ENCODE measurements around the gene CD4. TPM values are rescaled to one million over a fixed set of nuclear protein-coding genes. Genes with fewer than 3 reads are reported as not detected.
"Not testable (repeated sequence)": the region's sequence is repeated elsewhere in the genome, so short reads cannot be mapped to it uniquely, and the experiment has no call there.

The CD4 gene
- total and polyA plus RNA-seq, 8 donors = 2.0 to 25.9 (median 7.3) TPM; not detected in 2

DNA sequence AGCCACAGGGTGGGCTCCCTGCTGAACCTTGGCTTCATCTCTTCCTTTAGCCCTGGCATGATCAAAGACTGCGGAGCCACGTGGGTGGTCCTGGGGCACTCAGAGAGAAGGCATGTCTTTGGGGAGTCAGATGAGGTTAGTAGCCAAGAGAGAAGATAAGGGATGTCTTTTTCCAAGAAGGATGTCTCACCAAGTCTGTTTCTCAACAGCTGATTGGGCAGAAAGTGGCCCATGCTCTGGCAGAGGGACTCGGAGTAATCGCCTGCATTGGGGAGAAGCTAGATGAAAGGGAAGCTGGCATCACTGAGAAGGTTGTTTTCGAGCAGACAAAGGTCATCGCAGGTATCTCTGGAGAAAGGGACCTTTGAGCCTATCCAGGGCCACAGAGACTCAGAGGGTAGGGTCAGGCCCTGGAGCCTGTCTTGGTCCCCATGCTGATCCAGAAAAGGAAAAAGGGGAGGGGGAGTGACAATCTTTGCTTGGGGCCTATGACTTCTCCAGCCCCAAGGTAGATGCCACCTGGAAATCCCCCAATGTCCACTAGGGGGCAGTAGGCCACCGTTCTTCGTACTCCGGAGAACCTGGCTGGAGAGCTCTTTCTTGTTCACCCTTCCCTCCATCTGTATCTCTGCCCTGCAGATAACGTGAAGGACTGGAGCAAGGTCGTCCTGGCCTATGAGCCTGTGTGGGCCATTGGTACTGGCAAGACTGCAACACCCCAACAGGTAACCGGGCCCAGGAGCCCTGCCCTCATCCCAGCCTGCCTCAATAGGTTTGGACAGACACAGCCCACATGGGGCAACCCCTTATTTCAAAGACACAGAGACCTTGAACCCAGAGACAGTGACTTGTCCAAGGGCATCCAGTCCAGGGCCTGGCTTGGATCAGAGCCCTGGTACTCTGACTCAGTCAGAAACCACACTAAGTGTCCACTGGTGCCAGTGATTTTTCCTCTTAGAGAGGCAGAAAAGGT lies 80.0 kb downstream of the CD4 start:
- H3K27ac ChIP-seq = peak overlapping the region in 4 of 5 donors; percentile 36 to 98 (median 98)
- peak; percentile 91 to 94 for DNase-seq
- intact Hi-C loops (cut with DNase I; ENCODE audit: low total_unique reads) = no loop called here
- H3K9me3 ChIP-seq = no peaks in the 10 kb centered on the region
- H3K27me3 ChIP-seq = no peaks in the 10 kb centered on the region
- H3K4me3 ChIP-seq = peak overlapping the region in 3 of 4 donors; percentile 81 to 99 (median 98)
- H3K36me3 ChIP-seq = peaks cover 27 to 45% (median 43%) of the 10 kb centered on the region in 4 donors
- H3K4me1 ChIP-seq = peaks cover 37 to 71% (median 66%) of the 10 kb centered on the region in 4 donors
- WGBS, 5 donors = 18 to 33% (median 25%) methylated on average over 10 to 12 of the region's 12 CpGs
- TF ChIP-seq POLR2A (IDR thresholded peaks at IDR 0.05) (no peak), POLR2AphosphoS5 (IDR thresholded peaks at IDR 0.05) (peak in 2 of 3 donors; percentile 4 to 79), EP300 (IDR thresholded peaks at IDR 0.05) (no peak)
- TF ChIP-seq, protein P1, sequence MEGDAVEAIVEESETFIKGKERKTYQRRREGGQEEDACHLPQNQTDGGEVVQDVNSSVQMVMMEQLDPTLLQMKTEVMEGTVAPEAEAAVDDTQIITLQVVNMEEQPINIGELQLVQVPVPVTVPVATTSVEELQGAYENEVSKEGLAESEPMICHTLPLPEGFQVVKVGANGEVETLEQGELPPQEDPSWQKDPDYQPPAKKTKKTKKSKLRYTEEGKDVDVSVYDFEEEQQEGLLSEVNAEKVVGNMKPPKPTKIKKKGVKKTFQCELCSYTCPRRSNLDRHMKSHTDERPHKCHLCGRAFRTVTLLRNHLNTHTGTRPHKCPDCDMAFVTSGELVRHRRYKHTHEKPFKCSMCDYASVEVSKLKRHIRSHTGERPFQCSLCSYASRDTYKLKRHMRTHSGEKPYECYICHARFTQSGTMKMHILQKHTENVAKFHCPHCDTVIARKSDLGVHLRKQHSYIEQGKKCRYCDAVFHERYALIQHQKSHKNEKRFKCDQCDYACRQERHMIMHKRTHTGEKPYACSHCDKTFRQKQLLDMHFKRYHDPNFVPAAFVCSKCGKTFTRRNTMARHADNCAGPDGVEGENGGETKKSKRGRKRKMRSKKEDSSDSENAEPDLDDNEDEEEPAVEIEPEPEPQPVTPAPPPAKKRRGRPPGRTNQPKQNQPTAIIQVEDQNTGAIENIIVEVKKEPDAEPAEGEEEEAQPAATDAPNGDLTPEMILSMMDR (IDR thresholded peaks at IDR 0.05) = peak in 5 of 7 experiments; percentile 85 to 96 (median 90)

DNA sequence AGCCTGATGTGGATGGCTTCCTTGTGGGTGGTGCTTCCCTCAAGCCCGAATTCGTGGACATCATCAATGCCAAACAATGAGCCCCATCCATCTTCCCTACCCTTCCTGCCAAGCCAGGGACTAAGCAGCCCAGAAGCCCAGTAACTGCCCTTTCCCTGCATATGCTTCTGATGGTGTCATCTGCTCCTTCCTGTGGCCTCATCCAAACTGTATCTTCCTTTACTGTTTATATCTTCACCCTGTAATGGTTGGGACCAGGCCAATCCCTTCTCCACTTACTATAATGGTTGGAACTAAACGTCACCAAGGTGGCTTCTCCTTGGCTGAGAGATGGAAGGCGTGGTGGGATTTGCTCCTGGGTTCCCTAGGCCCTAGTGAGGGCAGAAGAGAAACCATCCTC lies 81.0 kb downstream of the CD4 start:
- Histone ChIP-seq H3K4me3 (peak overlapping the region in 1 of 4 donors; percentile 99), H3K36me3 (peaks cover 17 to 35% (median 33%) of the 10 kb centered on the region in 4 donors), H3K27ac (peak overlapping the region in 2 of 5 donors; percentile 98), H3K4me1 (peaks cover 37 to 74% (median 73%) of the 10 kb centered on the region in 4 donors)
- DNase-seq; H3K27me3 ChIP-seq; H3K9me3 ChIP-seq; intact Hi-C loops (cut with DNase I; ENCODE audit: low total_unique reads): not testable (repeated sequence)
- 51 to 66% (median 58%) methylated on average over 4 of the region's 4 CpGs for WGBS, 5 donors

Other genes starting within 250 kb of the CD4 start
- 10 to 100 TPM in 1 of 5 donors, 1 to 10 TPM in 4; 1.4 to 14.0 (median 3.2) TPM for gene IFFO1, start 233.5 kb upstream of the CD4 start, total RNA-seq
- 1 to 10 TPM; 2.7 to 9.1 (median 3.4) TPM for gene IFFO1, start 233.5 kb upstream of the CD4 start, polyA plus RNA-seq
- gene NOP2, start 221.2 kb upstream of the CD4 start, total RNA-seq = 100 to 1,000 TPM in 1 of 5 donors, 10 to 100 TPM in 4; 16.3 to 231 (median 30.0) TPM
- 10 to 100 TPM; 19.5 to 27.4 (median 19.7) TPM for gene NOP2, start 221.2 kb upstream of the CD4 start, polyA plus RNA-seq
- 100 to 1,000 TPM; 169 to 315 (median 202) TPM for gene CHD4, start 182.1 kb upstream of the CD4 start, total RNA-seq
- gene CHD4, start 182.1 kb upstream of the CD4 start, polyA plus RNA-seq = 100 to 1,000 TPM; 105 to 139 (median 111) TPM
- 10 to 100 TPM in 1 of 5 donors, 1 to 10 TPM in 4; 1.3 to 33.0 (median 5.8) TPM for gene LPAR5, start 153.6 kb upstream of the CD4 start, total RNA-seq
- gene LPAR5, start 153.6 kb upstream of the CD4 start, polyA plus RNA-seq = 1 to 10 TPM; 2.0 to 5.6 (median 3.5) TPM
- gene ACRBP, start 142.1 kb upstream of the CD4 start, total RNA-seq = 1 to 10 TPM in 2 of 5 donors, not detected in 3; 2.2 to 6.4 TPM
- 1 to 10 TPM in 2 of 3 donors, under 1 TPM in 1; 0.31 to 1.6 (median 1.1) TPM for gene ACRBP, start 142.1 kb upstream of the CD4 start, polyA plus RNA-seq
- gene ING4, start 126.4 kb upstream of the CD4 start, total RNA-seq = 10 to 100 TPM in 4 of 5 donors, 1 to 10 TPM in 1; 8.7 to 51.8 (median 33.5) TPM
- gene ING4, start 126.4 kb upstream of the CD4 start, polyA plus RNA-seq = 10 to 100 TPM; 25.5 to 53.6 (median 43.6) TPM
- 100 to 1,000 TPM in 1 of 5 donors, 10 to 100 TPM in 4; 16.5 to 207 (median 35.6) TPM for gene ZNF384, start 100.2 kb upstream of the CD4 start, total RNA-seq
- 10 to 100 TPM; 16.7 to 21.8 (median 20.2) TPM for gene ZNF384, start 100.2 kb upstream of the CD4 start, polyA plus RNA-seq
- under 1 TPM in 2 of 5 donors, not detected in 3; 0.14 to 0.37 TPM for gene PIANP, start 88.7 kb upstream of the CD4 start, total RNA-seq
- gene PIANP, start 88.7 kb upstream of the CD4 start, polyA plus RNA-seq = 1 to 10 TPM in 2 of 3 donors, under 1 TPM in 1; 0.50 to 1.7 (median 1.5) TPM
- gene COPS7A, start 65.5 kb upstream of the CD4 start, total RNA-seq = 10 to 100 TPM in 4 of 5 donors, 1 to 10 TPM in 1; 5.8 to 50.0 (median 25.7) TPM
- gene COPS7A, start 65.5 kb upstream of the CD4 start, polyA plus RNA-seq = 10 to 100 TPM; 45.2 to 54.2 (median 51.6) TPM
- 100 to 1,000 TPM in 4 of 5 donors, 1 to 10 TPM in 1; 9.3 to 296 (median 128) TPM for gene MLF2, start 36.4 kb upstream of the CD4 start, total RNA-seq
- 100 to 1,000 TPM; 168 to 183 (median 180) TPM for gene MLF2, start 36.4 kb upstream of the CD4 start, polyA plus RNA-seq
- 100 to 1,000 TPM in 1 of 5 donors, 10 to 100 TPM in 4; 22.8 to 261 (median 78.2) TPM for gene PTMS, start 23.2 kb upstream of the CD4 start, total RNA-seq
- gene PTMS, start 23.2 kb upstream of the CD4 start, polyA plus RNA-seq = 100 to 1,000 TPM; 228 to 363 (median 307) TPM
- 1 to 10 TPM in 2 of 5 donors, not detected in 3; 2.2 to 2.3 TPM for gene LAG3, start 17.0 kb upstream of the CD4 start, total RNA-seq
- 1 to 10 TPM in 2 of 3 donors, under 1 TPM in 1; 0.25 to 1.4 (median 1.2) TPM for gene LAG3, start 17.0 kb upstream of the CD4 start, polyA plus RNA-seq
- 1 to 10 TPM; 1.3 to 7.5 (median 1.8) TPM for gene GPR162, start 32.3 kb downstream of the CD4 start, total RNA-seq
- gene GPR162, start 32.3 kb downstream of the CD4 start, polyA plus RNA-seq = 1 to 10 TPM; 2.6 to 9.3 (median 6.4) TPM
- gene P3H3, start 38.9 kb downstream of the CD4 start, total RNA-seq = 10 to 100 TPM; 15.2 to 41.1 (median 18.0) TPM
- gene P3H3, start 38.9 kb downstream of the CD4 start, polyA plus RNA-seq = 10 to 100 TPM in 1 of 3 donors, 1 to 10 TPM in 2; 7.0 to 15.1 (median 9.1) TPM
- 10 to 100 TPM in 1 of 5 donors, 1 to 10 TPM in 2, under 1 TPM in 1, not detected in 1; 0.89 to 11.1 (median 4.5) TPM for gene GNB3, start 51.4 kb downstream of the CD4 start, total RNA-seq
- gene GNB3, start 51.4 kb downstream of the CD4 start, polyA plus RNA-seq = 1 to 10 TPM in 2 of 3 donors, under 1 TPM in 1; 0.87 to 2.8 (median 2.7) TPM
- gene CDCA3, start 61.8 kb downstream of the CD4 start, total RNA-seq = 10 to 100 TPM in 3 of 5 donors, 1 to 10 TPM in 2; 3.3 to 56.0 (median 19.6) TPM
- 10 to 100 TPM in 1 of 3 donors, 1 to 10 TPM in 2; 2.1 to 12.2 (median 9.8) TPM for gene CDCA3, start 61.8 kb downstream of the CD4 start, polyA plus RNA-seq
- 10 to 100 TPM; 26.3 to 69.4 (median 48.7) TPM for gene USP5, start 62.6 kb downstream of the CD4 start, total RNA-seq
- 10 to 100 TPM; 20.9 to 29.0 (median 25.0) TPM for gene USP5, start 62.6 kb downstream of the CD4 start, polyA plus RNA-seq
- gene TPI1, start 78.0 kb downstream of the CD4 start, total RNA-seq = 100 to 1,000 TPM; 131 to 359 (median 268) TPM
- 100 to 1,000 TPM; 403 to 526 (median 504) TPM for gene TPI1, start 78.0 kb downstream of the CD4 start, polyA plus RNA-seq
- 10 to 100 TPM in 1 of 5 donors, 1 to 10 TPM in 3, not detected in 1; 5.1 to 24.0 (median 6.0) TPM for gene SPSB2, start 83.8 kb downstream of the CD4 start, total RNA-seq
- 10 to 100 TPM in 2 of 3 donors, 1 to 10 TPM in 1; 9.9 to 13.4 (median 11.2) TPM for gene SPSB2, start 83.8 kb downstream of the CD4 start, polyA plus RNA-seq
- gene LRRC23, start 115.3 kb downstream of the CD4 start, total RNA-seq = 10 to 100 TPM in 1 of 5 donors, 1 to 10 TPM in 3, not detected in 1; 5.3 to 20.4 (median 9.0) TPM
- gene LRRC23, start 115.3 kb downstream of the CD4 start, polyA plus RNA-seq = 10 to 100 TPM in 1 of 3 donors, 1 to 10 TPM in 2; 8.0 to 11.0 (median 9.0) TPM
- gene ENO2, start 125.1 kb downstream of the CD4 start, total RNA-seq = 10 to 100 TPM in 2 of 5 donors, 1 to 10 TPM in 3; 2.3 to 62.9 (median 8.6) TPM
- gene ENO2, start 125.1 kb downstream of the CD4 start, polyA plus RNA-seq = 10 to 100 TPM in 2 of 3 donors, 1 to 10 TPM in 1; 9.3 to 19.7 (median 10.1) TPM
- gene ATN1, start 138.4 kb downstream of the CD4 start, total RNA-seq = 100 to 1,000 TPM in 3 of 5 donors, 10 to 100 TPM in 2; 23.3 to 694 (median 291) TPM
- gene ATN1, start 138.4 kb downstream of the CD4 start, polyA plus RNA-seq = 10 to 100 TPM; 44.4 to 57.4 (median 48.8) TPM
- gene RNU7-1, start 154.3 kb downstream of the CD4 start, total RNA-seq = not detected
- gene RNU7-1, start 154.3 kb downstream of the CD4 start, polyA plus RNA-seq = not detected
- 100 to 1,000 TPM; 155 to 453 (median 306) TPM for gene C12orf57, start 154.5 kb downstream of the CD4 start, total RNA-seq
- 100 to 1,000 TPM; 418 to 621 (median 443) TPM for gene C12orf57, start 154.5 kb downstream of the CD4 start, polyA plus RNA-seq
- 10 to 100 TPM; 11.2 to 36.6 (median 28.0) TPM for gene PTPN6, start 161.8 kb downstream of the CD4 start, total RNA-seq
- 10 to 100 TPM; 40.6 to 51.2 (median 41.2) TPM for gene PTPN6, start 161.8 kb downstream of the CD4 start, polyA plus RNA-seq
- 100 to 1,000 TPM in 4 of 5 donors, 10 to 100 TPM in 1; 49.2 to 441 (median 150) TPM for gene PHB2, start 181.1 kb downstream of the CD4 start, total RNA-seq
- 100 to 1,000 TPM; 150 to 179 (median 154) TPM for gene PHB2, start 181.1 kb downstream of the CD4 start, polyA plus RNA-seq
- 10 to 100 TPM in 3 of 5 donors, 1 to 10 TPM in 2; 1.2 to 86.6 (median 25.2) TPM for gene EMG1, start 181.4 kb downstream of the CD4 start, total RNA-seq
- gene EMG1, start 181.4 kb downstream of the CD4 start, polyA plus RNA-seq = 10 to 100 TPM; 19.3 to 22.7 (median 21.7) TPM
- gene LPCAT3, start 228.9 kb downstream of the CD4 start, total RNA-seq = 100 to 1,000 TPM in 1 of 5 donors, 10 to 100 TPM in 4; 40.3 to 116 (median 57.4) TPM
- gene LPCAT3, start 228.9 kb downstream of the CD4 start, polyA plus RNA-seq = 10 to 100 TPM; 15.0 to 35.6 (median 31.9) TPM

Measured in stomach (tissue), 9 donors.